Raji (cell line): ENCODE measurements around the gene PIK3CD.

ENCODE experiments used
- POLR2A ChIP-seq: IDR thresholded peaks from 2 replicates; pipeline ENCODE4 v1.6.1; 2011; ENCODE audit warnings: low read depth, low read length, control low read depth; ENCODE audit not compliant: insufficient read depth

PIK3CD gene

DNA sequence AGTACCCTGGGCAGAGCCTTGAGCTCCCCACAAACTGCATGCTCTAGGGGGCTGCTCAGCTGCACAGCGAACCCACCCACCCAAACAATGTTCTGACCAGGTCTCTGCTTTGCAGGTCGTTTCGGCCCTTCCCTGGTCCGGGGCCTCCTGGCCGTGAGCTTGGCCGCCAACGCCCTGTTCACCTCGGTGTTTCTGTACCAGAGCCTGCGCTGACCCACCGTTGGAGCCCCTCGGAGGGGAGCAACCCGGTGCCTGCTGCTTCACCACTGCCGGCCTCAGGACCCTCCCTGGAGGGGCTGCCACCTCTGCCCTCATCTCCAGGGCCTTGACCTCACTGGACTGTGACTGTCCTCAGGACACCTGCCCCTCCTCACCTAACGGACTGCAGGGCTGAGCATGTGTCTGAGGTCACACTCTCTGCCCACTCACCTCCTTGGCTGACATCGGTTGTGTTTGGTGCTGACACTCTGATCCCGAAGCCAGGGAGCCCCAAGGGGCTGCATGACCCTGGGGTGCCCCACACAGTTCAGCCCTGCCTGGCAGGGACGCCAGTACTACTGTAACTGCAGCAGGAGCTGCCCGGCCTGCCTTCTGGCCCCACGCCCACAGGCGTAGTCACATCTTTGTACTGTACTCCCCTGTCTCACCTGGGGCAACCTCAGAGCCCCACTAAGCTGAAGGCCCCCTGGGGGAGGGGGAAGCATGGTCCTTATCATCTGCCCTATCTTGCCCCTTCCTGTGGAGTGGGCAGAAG is 38.5 kb upstream of the PIK3CD start:
- no peak for TF ChIP-seq POLR2A

DNA sequence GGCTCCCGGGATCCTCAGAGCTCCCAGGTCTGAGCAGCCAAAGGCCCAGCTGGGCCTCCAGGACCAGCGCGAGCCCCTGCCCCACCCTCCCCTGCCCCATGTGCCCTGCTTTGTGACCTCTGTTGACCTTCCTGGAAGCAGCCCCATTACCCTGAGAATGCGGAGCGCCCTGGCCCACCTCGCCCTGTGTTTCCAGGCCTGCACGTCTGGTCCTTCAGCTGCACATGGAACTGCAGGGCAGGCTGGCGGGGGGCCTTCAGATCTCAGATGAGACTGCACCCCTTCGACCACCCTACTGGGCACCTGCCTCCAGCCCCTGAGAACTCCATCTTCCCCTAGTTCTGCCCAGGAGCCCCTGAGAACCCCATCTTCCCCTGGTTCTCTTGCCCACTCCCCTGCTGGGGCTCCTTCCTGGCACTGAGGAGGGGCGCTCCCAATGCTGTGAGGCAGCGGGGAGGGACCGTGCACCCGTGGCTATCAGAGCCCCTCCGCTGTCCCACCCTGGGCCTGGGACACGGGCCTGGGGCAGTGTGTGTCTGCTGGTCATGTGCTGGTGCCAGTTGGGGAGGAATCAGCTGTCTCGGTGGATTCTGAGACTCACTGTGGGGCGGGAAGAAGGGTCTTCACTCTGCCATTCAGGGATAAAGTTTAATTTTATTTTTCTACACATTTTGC is 37.8 kb upstream of the PIK3CD start:
- no peak for TF ChIP-seq POLR2A

DNA sequence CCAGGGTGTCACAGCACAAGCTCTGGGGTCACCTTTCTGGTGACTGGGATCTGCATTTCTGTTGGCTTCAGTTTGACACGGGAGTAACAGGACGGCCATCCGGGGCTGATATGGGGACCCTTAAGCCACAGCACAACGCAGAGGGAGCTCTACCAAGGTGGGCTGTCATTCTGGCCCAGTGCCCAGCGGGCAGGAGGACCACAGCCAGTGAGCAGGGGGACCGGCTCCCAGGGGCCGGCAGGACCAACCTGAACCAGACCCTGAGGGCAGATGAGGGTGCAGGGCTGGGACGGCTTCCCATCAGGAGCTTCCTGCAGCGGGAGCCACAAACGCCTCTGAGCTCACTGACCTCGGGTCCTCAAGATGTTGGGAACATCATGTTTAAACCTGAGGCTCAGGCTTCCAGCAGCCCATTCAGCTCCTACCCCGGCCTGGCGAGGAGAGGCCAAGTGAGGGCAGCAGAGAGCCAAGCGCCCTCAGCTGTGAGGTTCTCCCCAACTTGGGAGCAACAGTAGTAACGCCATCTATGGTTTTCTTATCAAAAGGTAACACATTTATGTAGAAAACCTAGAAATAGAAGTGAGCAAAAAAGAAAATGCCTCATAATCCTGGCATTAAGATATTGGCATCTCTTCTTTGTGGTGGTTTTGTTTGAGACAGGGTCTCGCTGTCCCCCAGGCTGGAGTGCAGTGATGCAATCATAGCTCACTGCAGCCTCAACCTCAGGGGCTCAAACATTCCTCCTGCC is 36.0 kb upstream of the PIK3CD start:
- TF ChIP-seq POLR2A: 0 out of 2 replicates have a peak, but pooled peaks have one; percentile 13

GRCh38 chr1:9618909-9619679 is 32.4 kb upstream of the PIK3CD start:
- TF ChIP-seq POLR2A: no peak

DNA sequence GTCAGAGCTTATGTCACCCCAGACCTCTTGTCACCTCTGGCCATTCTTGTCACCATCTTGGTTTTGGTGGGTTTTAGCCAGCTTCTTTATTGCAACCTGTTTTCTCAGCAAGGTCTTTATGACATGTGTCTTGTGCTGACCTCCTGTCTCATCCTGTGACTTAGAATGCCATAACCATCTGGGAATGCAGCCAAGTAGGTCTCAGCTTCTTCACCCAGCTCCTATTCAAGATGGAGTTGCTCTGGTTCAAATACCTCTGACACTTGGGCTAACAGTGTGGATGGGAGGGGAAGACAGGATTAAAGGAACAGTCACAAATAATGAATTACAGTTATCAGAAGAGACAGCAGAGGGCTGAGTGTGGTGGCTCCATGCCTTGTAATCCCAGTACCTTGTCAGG is 30.5 kb upstream of the PIK3CD start:
- TF ChIP-seq POLR2A: no peak

GRCh38 chr1:9624081-9624480 is 27.4 kb upstream of the PIK3CD start:
- no peak for TF ChIP-seq POLR2A

DNA sequence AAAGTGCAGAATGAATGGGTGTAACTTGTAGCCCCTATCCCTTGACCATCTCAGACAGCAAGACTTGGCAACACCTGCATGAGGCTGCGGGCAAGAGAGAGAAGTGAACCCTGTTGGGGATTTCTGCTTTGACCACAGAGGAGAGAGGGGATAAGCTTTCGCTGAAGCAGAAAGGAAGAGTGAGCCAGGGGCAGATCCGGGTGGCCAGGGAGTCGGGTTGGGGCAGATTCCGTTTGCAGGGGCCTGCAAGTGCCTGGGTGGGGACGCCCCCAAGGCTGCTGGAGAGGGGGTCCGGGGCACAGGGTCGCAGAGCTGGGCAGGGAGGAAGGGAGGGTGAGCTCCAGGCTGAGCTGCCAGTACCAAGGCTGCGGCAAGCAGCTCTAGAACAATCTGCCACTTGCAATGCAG is 25.3 kb upstream of the PIK3CD start:
- TF ChIP-seq POLR2A: no peak

DNA sequence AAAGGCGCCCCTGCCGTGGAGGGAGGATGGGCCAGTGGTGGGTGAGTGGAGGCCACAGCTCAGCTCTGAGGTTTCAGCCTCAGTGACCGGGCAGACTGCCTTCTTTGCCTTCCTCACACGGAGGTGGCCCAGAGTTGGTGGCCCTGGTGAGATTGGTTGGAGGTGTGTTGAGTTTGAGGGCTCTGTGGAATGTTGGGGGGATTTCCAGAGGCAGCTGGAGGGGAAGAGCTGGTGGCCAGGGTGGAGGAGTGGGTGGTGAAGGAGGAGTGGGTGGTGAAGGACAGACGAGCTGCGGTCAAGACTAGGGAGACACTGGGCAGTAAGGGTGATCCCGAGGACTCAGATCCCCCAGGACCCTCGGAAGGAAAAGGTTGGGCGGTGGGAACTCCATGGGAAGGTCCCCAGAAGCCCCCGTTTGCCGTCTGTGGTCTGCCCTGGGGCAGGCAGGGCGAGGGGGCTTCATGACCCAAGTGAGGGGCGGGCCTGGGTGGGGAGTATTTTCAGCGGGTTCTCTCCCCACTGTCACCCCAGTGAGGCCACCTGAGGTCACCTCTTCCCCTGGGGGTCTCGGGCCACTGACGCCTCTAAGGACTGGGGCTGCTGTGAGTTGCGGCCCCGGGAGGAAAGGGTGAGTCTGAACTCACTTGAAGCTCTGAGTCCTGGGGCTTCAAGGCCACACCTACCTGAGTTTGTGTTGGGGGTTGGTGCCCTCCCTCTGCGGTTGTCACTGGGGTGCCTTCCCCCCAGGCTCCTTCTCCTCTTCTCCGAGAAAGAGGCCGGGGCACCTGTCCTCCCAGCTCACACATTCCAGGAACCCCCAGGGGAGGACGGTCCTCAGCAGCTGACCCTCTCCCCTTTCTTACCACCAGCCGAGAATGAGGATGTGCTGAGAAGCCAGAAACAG is 22.7 kb upstream of the PIK3CD start:
- TF ChIP-seq POLR2A: peak; percentile 69

DNA sequence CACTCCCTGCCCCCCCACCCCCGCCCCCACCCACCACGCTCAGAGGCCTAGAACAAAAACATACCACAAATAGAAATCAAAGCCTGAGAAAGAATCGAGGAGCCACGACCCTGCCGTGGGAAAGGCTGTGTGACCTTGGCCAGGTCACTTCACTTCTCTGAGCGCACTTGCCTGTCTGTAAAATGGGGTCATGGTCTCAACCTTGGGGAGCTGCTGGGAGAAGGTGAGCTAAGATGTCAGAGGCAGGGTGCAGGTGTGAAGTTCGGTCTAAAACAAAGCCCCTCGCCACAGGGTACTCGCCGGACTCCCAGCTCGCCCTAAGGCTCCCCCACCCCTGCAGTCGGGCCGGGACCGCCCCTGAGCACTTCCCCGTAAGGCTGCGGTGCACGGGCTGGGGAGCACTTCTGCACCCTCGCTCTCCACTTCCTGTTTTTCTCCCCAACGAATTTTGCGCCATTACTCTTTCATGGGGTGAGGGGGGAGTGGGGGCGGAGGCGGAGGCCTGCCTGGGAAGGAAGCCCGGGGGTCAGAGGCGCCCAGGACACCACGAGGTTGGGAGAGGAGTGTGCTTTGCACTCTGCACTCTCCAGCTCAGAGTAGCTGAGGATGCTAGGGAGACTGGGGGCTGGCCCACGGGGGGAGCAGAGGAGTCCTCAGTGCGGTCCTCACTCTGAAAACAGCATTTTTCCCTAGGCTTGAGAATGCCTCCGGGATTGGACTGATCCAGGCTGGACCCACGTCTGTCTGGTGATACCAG is 21.9 kb upstream of the PIK3CD start:
- peak; percentile 85 for TF ChIP-seq POLR2A

DNA sequence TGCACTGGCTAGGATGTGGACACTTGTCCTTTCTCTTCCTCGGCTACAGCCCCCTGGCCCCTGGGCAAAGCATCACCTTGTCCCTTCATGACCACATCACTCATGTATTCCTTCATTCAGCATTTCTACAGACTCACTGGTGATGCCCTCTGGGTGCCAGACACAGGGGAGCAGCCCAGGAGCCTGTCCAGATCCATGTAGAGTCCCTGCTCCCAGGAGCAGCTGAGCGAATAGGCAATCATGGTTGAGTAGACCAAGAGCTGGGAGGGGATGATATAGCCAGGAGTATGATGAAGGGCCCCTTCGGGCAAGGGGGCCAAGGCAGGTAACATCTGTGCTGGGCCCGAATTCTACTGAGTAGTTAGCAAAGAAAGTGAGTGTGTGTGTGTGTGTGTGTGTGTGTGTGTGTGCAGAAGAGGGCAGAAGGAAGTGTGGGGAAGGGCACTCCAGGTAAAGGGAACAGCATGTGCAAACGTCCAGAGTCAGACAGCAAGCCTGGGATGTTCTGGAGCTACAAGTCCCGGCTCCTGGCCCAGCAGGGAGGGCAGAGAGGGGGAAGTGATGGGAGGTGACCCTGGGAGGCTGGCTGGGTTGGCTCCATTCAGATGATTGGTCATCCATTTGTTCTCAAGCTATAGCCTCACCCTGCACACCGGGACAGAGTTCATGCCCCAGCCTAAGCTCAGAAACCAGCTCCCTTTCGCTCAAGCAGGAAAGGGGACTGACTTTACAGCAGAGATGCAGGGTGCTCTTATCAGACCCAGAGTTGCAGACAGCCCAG is 21.0 kb upstream of the PIK3CD start:
- no peak for TF ChIP-seq POLR2A

DNA sequence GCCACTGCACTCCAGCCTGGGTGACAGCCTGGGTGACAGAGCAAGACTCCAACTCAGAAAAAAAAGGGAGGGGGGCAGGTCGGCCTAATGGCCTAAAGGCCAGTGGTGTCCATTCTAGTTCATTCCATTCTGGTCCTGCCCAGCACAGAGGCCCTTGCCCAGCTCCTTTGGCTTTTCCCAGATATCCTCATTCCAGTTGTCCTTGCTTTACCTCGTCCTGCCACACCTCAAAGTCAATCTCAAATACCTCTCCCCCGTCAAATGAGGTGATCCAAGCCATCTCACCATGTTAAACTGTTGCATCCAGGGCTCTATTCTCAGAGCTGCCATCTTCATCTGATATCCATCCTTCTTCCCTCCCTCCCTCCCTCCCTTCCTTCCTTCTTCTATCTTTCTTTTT is 19.9 kb upstream of the PIK3CD start:
- TF ChIP-seq POLR2A: no peak

DNA sequence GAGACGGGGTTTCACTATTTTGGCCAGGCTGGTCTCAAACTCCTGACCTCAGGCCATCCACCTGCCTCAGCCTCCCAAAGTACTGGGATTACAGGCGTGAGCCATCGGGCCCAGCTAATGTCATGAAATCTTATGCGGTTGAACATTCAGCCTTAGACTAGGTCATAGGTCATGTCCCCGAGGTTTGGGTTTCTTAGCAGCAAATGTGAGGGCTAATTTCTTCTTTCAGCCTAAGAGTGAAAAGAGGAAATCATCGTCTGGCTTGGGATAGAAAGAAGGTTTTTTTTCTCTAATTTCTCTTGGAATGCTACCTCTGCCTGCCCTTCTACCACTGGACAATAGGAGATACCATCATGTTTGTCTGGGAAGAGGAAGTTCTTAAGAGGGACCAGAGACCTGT is 18.0 kb upstream of the PIK3CD start:
- TF ChIP-seq POLR2A: no peak

DNA sequence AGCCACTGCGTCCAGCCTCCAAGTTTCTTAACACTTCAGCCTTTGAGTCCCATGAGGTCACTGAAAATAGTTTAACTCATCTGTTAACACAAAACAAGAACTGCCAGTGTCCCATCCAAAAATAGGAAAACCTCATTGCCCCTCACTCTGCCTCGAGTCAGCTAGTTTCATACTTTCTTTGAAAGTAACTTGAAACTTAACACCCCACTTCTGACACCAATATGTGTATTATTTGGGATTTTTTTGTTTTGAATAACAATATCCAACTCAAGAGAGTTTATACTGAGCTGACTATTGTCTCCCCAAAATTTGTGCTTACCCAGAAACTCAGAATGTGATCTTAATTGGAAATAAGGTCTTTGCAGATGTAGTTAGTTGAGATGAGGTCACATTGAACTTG is 16.9 kb upstream of the PIK3CD start:
- TF ChIP-seq POLR2A: no peak
